ENCODE measurements around the gene SPSB3. TPM values are rescaled to one million over a fixed set of nuclear protein-coding genes. Genes with fewer than 3 reads are reported as not detected.

SPSB3 gene
- total and polyA plus RNA-seq, 2 of the 13 experiments (the other 11 are each of a cell fraction or from before 2014, with no cell fraction given) = 13.2 to 21.9 TPM

DNA sequence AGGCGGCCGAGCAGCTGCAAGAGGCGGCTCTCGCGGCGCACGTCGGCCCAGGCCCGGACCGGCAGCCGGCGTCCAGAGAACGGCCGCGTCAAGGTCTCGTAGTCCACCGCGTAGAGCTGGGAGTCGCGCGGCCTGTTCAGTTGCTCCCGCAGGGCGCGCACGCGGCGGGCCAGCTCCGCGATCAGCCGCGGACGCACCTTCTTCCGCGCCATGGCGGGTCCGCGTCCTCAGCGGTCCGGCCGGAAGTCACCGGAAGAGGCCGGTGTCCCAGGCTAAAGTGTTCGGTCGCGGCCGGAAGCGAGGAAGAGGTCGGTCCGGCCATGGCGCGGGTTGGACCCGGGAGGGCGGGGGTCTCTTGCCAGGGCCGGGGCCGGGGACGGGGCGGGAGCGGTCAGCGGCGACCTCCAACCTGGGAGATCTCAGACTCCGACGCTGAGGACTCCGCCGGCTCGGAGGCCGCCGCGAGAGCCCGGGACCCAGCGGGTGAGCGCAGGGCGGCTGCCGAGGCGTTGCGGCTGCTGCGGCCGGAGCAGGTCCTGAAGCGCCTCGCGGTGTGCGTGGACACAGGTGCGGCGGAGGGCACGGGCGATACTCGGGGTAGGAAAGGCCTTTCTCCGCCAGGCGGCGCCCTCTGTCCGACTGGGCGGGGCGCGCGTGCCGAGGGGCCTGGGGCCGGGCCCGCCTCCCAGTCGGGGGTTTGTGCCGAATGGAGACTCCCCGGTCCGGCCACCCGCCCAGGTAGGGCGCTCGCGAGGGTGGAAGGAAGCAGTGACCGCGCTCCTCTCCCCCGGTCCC is 9.3 kb downstream of the SPSB3 start, which contains the start of gene MRPS34 (continued):
- peak; percentile 67 for TF ChIP-seq TEAD3 (CRISPR knock-in tag; optimal IDR thresholded peaks at IDR 0.05; ENCODE audit: borderline replicate concordance)
- no peak for TF ChIP-seq SOX6 (IDR thresholded peaks at IDR 0.05)
- peak; percentile 8; the same call in 1 of the 2 replicates for TF ChIP-seq SOX6 (CRISPR knock-in tag; IDR thresholded peaks at IDR 0.05)
- peak; percentile 84 for TF ChIP-seq SALL1 (CRISPR knock-in tag; IDR thresholded peaks at IDR 0.05)
- peak; percentile 87 for TF ChIP-seq ZNF205 (CRISPR knock-in tag; IDR thresholded peaks at IDR 0.05)
- no peak; the same call in 1 of the 2 replicates for TF ChIP-seq SRY (CRISPR knock-in tag; IDR thresholded peaks at IDR 0.05)
- TF ChIP-seq KLF15 (CRISPR knock-in tag; IDR thresholded peaks at IDR 0.05; ENCODE audit: borderline replicate concordance) = 0 out of 2 replicates have a peak, but pooled peaks have one; percentile 41
- TF ChIP-seq, protein P1, sequence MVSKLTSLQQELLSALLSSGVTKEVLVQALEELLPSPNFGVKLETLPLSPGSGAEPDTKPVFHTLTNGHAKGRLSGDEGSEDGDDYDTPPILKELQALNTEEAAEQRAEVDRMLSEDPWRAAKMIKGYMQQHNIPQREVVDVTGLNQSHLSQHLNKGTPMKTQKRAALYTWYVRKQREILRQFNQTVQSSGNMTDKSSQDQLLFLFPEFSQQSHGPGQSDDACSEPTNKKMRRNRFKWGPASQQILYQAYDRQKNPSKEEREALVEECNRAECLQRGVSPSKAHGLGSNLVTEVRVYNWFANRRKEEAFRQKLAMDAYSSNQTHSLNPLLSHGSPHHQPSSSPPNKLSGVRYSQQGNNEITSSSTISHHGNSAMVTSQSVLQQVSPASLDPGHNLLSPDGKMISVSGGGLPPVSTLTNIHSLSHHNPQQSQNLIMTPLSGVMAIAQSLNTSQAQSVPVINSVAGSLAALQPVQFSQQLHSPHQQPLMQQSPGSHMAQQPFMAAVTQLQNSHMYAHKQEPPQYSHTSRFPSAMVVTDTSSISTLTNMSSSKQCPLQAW (CRISPR knock-in tag; IDR thresholded peaks at IDR 0.05) = no peak
- TF ChIP-seq ZNF101 (CRISPR knock-in tag; IDR thresholded peaks at IDR 0.05; ENCODE audit: borderline replicate concordance, low read depth) = no peak
- no peak for TF ChIP-seq ZNF34 (CRISPR knock-in tag; IDR thresholded peaks at IDR 0.05; ENCODE audit: borderline replicate concordance)
- peak; percentile 81 for TF ChIP-seq SIN3B (IDR thresholded peaks at IDR 0.05; ENCODE audit: low read length)
- peak; percentile 6; the same call in 1 of the 2 replicates for TF ChIP-seq ZNF878 (CRISPR knock-in tag; IDR thresholded peaks at IDR 0.05)
- peak; percentile 80; the same call in 1 of the 2 replicates for TF ChIP-seq ZNF839 (CRISPR knock-in tag; IDR thresholded peaks at IDR 0.05; ENCODE audit: borderline replicate concordance)
- TF ChIP-seq, protein P2, sequence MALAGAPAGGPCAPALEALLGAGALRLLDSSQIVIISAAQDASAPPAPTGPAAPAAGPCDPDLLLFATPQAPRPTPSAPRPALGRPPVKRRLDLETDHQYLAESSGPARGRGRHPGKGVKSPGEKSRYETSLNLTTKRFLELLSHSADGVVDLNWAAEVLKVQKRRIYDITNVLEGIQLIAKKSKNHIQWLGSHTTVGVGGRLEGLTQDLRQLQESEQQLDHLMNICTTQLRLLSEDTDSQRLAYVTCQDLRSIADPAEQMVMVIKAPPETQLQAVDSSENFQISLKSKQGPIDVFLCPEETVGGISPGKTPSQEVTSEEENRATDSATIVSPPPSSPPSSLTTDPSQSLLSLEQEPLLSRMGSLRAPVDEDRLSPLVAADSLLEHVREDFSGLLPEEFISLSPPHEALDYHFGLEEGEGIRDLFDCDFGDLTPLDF (CRISPR knock-in tag; IDR thresholded peaks at IDR 0.05) = peak; percentile 85
- no peak for TF ChIP-seq FOXK2 (IDR thresholded peaks at IDR 0.05)
- no peak for TF ChIP-seq ZNF317 (CRISPR knock-in tag; IDR thresholded peaks at IDR 0.05)
- peak; percentile 64 for TF ChIP-seq RXRB (CRISPR knock-in tag; IDR thresholded peaks at IDR 0.05; ENCODE audit: borderline replicate concordance)
- TF ChIP-seq, protein P3, sequence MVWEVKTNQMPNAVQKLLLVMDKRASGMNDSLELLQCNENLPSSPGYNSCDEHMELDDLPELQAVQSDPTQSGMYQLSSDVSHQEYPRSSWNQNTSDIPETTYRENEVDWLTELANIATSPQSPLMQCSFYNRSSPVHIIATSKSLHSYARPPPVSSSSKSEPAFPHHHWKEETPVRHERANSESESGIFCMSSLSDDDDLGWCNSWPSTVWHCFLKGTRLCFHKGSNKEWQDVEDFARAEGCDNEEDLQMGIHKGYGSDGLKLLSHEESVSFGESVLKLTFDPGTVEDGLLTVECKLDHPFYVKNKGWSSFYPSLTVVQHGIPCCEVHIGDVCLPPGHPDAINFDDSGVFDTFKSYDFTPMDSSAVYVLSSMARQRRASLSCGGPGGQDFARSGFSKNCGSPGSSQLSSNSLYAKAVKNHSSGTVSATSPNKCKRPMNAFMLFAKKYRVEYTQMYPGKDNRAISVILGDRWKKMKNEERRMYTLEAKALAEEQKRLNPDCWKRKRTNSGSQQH (CRISPR knock-in tag; IDR thresholded peaks at IDR 0.05; ENCODE audit: low read depth) = peak; percentile 89; the same call in 1 of the 2 replicates
- TF ChIP-seq SRF (IDR thresholded peaks at IDR 0.05; ENCODE audit: low read depth, low read length) = peak; percentile 45; the same call in 1 of the 2 replicates
- TF ChIP-seq, protein P4, sequence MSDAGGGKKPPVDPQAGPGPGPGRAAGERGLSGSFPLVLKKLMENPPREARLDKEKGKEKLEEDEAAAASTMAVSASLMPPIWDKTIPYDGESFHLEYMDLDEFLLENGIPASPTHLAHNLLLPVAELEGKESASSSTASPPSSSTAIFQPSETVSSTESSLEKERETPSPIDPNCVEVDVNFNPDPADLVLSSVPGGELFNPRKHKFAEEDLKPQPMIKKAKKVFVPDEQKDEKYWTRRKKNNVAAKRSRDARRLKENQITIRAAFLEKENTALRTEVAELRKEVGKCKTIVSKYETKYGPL (CRISPR knock-in tag; IDR thresholded peaks at IDR 0.05) = no peak
- no peak for TF ChIP-seq POLR2AphosphoS2 (IDR thresholded peaks at IDR 0.05; ENCODE audit: low read depth, low read length)
- TF ChIP-seq, protein P5, sequence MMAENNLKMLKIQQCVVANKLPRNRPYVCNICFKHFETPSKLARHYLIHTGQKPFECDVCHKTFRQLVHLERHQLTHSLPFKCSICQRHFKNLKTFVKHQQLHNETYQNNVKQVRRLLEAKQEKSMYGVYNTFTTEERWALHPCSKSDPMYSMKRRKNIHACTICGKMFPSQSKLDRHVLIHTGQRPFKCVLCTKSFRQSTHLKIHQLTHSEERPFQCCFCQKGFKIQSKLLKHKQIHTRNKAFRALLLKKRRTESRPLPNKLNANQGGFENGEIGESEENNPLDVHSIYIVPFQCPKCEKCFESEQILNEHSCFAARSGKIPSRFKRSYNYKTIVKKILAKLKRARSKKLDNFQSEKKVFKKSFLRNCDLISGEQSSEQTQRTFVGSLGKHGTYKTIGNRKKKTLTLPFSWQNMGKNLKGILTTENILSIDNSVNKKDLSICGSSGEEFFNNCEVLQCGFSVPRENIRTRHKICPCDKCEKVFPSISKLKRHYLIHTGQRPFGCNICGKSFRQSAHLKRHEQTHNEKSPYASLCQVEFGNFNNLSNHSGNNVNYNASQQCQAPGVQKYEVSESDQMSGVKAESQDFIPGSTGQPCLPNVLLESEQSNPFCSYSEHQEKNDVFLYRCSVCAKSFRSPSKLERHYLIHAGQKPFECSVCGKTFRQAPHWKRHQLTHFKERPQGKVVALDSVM (CRISPR knock-in tag; IDR thresholded peaks at IDR 0.05) = peak; percentile 9
- no peak for TF ChIP-seq KDM6A (CRISPR knock-in tag; IDR thresholded peaks at IDR 0.05; ENCODE audit: low read depth)

Data from HepG2 (cell line).